D721Med (cell line): ENCODE results near the gene RFLNA.

Experiments
- DNase-seq: peaks from one replicate; pipeline ENCODE4 v3.0.0; 2011; ENCODE audit warnings: low spot score; ENCODE audit not compliant: insufficient read length
- FAIRE-seq: peaks from 2 replicates; lab custom pipeline; 2011; peaks lifted over from hg19 to GRCh38; lab: Jason Lieb, UNC
- TF ChIP-seq, protein P1 (sequence below): IDR thresholded peaks from 2 replicates; pipeline ENCODE4 v1.5.1; 2012; ENCODE audit warnings: mild to moderate bottlenecking, control low read depth; ENCODE audit not compliant: insufficient read depth; ENCODE audit errors: missing control alignments

The RFLNA gene, protein sequence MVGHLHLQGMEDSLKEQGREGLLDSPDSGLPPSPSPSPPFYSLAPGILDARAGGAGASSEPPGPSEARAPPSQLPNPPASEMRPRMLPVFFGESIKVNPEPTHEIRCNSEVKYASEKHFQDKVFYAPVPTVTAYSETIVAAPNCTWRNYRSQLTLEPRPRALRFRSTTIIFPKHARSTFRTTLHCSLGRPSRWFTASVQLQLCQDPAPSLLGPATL

DNA sequence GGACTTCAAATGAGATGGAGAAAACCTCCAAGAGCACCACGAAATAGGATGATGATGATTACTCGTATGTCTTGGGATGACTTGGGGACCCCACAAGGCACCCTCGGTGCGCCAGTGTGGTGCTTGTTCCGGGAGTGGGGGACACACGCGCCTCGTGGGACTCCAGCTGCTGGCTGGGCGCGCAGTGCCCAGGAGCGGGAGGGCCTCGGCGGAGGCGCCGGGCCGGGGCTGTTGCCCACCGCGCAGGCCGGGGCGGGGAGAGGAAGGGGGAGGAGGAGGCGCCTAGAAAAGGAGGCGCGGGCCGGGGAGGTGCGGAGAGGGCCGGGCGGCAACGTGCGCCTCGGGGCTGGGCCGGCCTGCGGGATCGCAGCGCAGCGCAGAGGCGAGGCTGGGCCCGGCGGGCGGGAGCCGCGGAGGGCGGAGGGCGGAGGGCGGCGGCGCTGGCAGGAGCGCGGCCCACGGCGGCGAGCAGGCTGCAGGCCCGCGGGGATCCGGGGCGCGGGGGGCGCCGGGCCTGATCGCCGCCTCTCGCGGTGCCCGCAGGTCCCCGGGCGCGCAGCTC is at the start of gene RFLNA:
Gene RFLNA, plus strand, starts transcription at position 314 of the 562 bp plus-strand sequence. CDS start 337 bp downstream, outside the sequence.
- DNase-seq (no peak), FAIRE-seq (no peak)
- TF ChIP-seq, protein P1, sequence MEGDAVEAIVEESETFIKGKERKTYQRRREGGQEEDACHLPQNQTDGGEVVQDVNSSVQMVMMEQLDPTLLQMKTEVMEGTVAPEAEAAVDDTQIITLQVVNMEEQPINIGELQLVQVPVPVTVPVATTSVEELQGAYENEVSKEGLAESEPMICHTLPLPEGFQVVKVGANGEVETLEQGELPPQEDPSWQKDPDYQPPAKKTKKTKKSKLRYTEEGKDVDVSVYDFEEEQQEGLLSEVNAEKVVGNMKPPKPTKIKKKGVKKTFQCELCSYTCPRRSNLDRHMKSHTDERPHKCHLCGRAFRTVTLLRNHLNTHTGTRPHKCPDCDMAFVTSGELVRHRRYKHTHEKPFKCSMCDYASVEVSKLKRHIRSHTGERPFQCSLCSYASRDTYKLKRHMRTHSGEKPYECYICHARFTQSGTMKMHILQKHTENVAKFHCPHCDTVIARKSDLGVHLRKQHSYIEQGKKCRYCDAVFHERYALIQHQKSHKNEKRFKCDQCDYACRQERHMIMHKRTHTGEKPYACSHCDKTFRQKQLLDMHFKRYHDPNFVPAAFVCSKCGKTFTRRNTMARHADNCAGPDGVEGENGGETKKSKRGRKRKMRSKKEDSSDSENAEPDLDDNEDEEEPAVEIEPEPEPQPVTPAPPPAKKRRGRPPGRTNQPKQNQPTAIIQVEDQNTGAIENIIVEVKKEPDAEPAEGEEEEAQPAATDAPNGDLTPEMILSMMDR = no peak

DNA sequence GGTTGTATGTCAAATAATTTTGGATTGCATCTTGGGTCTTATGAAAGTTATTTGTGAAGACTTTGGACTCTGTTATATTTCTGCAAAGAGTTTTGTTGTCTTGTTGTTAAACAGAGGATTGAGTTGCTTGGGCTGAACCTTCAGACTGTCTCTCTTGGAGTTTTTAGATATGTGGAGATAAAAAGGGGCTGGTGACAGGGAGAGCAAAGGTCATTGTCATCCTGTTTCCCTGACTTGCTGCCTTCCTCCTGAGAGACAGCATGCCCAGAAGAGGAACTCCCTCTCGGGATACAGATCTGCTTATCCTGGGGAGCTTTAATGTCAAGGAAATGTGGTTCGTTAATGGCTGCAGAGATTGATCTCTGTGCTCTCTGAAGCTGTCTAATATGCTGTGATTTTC is 47.6 kb upstream of the RFLNA start:
- TF ChIP-seq, protein P1 = no peak
- DNase-seq (no peak), FAIRE-seq (no peak)

DNA sequence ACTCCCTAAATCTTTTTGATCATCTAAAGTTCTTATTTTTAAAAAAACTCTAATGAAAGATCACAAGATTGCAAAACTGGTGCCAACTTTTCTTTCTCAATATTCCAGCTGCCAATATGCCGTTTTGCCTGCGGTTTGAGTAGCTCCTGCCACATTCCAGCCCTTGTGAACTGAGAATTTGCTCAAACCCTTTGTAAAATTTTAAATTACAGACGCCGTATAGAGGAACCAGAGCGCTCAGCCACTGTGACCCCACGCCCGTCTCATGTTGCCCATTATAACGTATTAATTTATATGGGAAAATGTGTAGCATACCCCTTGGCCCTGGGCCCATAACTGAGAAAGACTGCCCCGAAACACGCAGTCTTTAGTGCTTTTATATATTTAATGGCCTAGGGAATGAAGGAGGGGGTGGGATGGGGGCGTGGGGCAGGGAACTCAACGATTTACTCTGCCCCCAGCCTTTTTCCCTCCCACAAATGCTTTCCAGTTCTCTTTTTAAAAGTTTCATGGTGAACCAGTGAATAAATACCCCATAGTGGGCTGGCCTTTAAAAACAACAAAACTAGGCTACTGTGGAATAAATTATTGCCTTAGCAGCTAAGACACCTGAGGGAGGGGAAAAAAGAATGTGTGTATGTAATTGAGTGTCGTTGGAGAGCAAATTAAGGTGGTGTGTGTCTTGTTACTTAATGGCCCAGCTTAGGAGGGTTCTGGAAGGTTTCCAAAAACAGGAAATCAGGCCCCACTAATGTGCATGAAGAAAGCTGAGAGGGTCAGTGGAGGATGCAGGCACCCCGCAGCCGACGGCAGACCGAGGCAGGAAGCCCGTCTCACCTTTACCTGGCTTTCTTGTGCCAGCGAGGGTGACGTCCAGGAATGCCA is 45.7 kb upstream of the RFLNA start:
- FAIRE-seq (no peak), DNase-seq (no peak)
- TF ChIP-seq, protein P1 = no peak

DNA sequence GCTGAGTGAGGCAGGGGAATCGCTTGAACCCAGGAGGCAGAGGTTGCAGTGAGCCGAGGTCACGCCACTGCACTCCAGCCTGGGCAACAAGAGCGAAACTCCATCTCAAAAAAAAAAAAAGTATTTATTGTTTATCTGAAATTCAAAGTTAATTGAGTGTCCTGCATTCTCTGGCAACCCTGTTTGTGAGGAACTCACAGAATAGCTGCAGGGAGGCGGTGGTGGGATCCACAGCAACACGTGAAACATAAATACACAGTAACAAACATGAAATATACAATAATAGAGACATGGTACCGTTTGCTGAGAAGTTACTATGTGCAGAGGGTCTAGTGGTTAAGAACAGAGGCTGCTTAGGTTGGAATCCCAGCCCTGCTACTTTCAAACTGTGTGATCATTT is 43.7 kb upstream of the RFLNA start:
- TF ChIP-seq, protein P1 = no peak
- DNase-seq (no peak), FAIRE-seq (no peak)

DNA sequence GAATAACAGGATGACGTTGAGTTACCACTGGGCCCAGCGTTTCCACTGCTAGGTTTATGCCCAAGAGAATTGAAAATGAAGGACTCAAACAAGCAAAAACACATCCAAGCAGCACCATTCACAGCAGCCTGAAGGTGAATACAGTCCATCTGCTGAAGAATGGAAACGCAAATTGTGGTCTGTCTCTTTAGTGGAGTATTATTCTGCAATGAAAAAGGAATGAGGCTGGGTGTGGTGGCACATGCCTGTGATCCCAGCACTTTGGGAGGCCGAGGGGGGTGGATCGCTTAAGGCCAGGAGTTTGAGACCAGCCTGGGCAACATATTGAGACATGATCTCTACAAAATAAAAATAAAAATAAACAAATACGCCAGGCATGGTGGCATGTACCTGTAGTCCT is 41.9 kb upstream of the RFLNA start:
- DNase-seq = no peak
- TF ChIP-seq, protein P1 = no peak
- FAIRE-seq = no peak

DNA sequence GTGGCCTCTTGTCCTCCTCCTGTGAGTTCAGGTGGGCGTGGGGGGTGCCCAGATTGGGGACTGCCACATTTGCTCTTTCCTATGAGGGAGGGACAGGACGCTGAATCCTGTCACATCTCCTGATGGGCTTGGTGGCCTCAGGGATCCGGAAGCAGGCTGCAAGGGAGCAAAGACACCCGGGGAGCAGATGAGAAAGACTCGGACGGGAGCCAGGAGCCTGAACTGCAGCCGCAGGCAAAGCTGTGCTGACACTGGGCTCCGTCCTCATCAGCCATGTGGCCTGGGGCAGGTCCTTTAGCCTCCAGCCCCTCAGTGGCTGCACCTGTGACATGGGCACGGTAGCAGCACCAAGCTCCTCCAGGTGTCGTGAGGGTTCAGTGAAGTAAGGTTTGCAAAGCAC is 40.8 kb upstream of the RFLNA start:
- FAIRE-seq (no peak), DNase-seq (no peak)
- TF ChIP-seq, protein P1 = no peak
